Thyroid gland (tissue), 4 donors: ENCODE results near the gene C5orf24. TPM values are rescaled to one million over a fixed set of nuclear protein-coding genes. Genes with fewer than 3 reads are reported as not detected.

ENCODE experiments used
- DNase-seq, 2 donors: peaks; one replicate each; pipeline ENCODE4 v3.0.0-alpha.2; 2019
- H3K27ac ChIP-seq, 3 donors: fragments of 200-600 bp; sonication (generic); 1 replicate in 2 of 3; 2 replicates in 1 of 3; pipeline ENCODE4 v1.5.1; 2016 to 2019; ENCODE audit warnings: mild to moderate bottlenecking in 1 of 3, moderate library complexity in 1 of 3
- H3K27me3 ChIP-seq: fragments of 200-600 bp; sonication (generic); one replicate; pipeline ENCODE4 v1.5.1; 2019
- H3K36me3 ChIP-seq, 2 donors: fragments of 200-600 bp; sonication (generic); one replicate each; pipeline ENCODE4 v1.5.1; 2016 to 2019
- H3K4me1 ChIP-seq, 2 donors: fragments of 200-600 bp; sonication (generic); one replicate each; pipeline ENCODE4 v1.5.1; 2017 to 2019
- H3K4me3 ChIP-seq, 3 donors: fragments of 200-600 bp; sonication (generic); replicated peaks in 1 of 3; 1 replicate in 2 of 3; 2 replicates in 1 of 3; pipeline ENCODE4 v1.5.1; 2016; ENCODE audit warnings: mild to moderate bottlenecking in 1 of 3
- H3K9me3 ChIP-seq: fragments of 200-600 bp; sonication (generic); one replicate; pipeline ENCODE4 v1.5.1; 2017
- CTCF ChIP-seq, 6 experiments: fragments of 200-600 bp in 3 of 6; fragments of 450-650 bp in 3 of 6; sonication (generic) in 3 of 6; IDR thresholded peaks; one replicate each; pipeline ENCODE4 v1.5.1; 2016 to 2019; ENCODE audit warnings: antibody characterized with exemption in 6 of 6, mild to moderate bottlenecking in 2 of 6, inconsistent platforms in 1 of 6, moderate library complexity in 1 of 6
- POLR2A ChIP-seq, 2 donors: fragments of 450-650 bp; IDR thresholded peaks; one replicate each; pipeline ENCODE4 v1.6.1; 2017; ENCODE audit warnings: antibody characterized with exemption in 2 of 2, mild to moderate bottlenecking in 2 of 2, moderate library complexity in 1 of 2
- WGBS, 2 donors: methylation state at CpG; one replicate each; pipeline ENCODE4 v1.1.5; 2017; 5-methylcytosine and 5-hydroxymethylcytosine counted together
- intact Hi-C: fragments of 100-400 bp; cut with DNase I; formaldehyde crosslinking; loops from one replicate; pipeline ENCODE4 v1.15.1; 2023
- total RNA-seq, 4 donors: library from RNA; depleted of rRNA; stranded (reverse); fragments of >200 nt; gene quantifications; one replicate each; pipeline ENCODE4 v1.2.3, GENCODE V29; 2016

Gene C5orf24
- total RNA-seq, 4 donors from 2014 or later, result 52.5 to 66.6 (median 61.0) TPM

DNA sequence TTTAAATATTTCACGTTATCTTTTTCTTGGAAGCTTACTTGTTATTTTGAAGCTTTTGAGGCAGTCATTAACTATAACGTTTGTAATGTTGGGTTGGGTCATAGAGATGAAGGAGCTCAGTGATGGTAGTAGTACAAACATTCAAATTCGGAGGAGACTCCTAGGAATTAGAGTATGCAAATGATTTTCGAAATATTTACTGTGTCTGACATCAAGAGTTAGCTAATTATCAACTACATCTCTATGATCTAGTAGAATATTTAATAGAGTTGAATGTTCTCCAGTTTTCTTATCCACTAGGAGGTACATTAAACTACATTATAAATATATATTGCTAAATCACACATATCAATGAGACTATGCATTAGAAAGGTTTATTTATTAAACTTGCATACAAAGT is 28.8 kb upstream of the C5orf24 start:
- WGBS, 2 donors, result 89 to 92% methylated on average over 4 of the region's 4 CpGs
- Histone ChIP-seq H3K27ac (no peak overlapping the region), H3K4me3 (no peak overlapping the region), H3K27me3 (no peaks in the 10 kb centered on the region), H3K4me1 (no peaks in the 10 kb centered on the region), H3K36me3 (peaks cover 41 to 49% of the 10 kb centered on the region in 2 donors), H3K9me3 (no peaks in the 10 kb centered on the region)
- intact Hi-C loops, result no loop called here
- no peak for DNase-seq
- TF ChIP-seq CTCF (IDR thresholded peaks at IDR 0.05) (no peak), POLR2A (IDR thresholded peaks at IDR 0.05) (no peak)

DNA sequence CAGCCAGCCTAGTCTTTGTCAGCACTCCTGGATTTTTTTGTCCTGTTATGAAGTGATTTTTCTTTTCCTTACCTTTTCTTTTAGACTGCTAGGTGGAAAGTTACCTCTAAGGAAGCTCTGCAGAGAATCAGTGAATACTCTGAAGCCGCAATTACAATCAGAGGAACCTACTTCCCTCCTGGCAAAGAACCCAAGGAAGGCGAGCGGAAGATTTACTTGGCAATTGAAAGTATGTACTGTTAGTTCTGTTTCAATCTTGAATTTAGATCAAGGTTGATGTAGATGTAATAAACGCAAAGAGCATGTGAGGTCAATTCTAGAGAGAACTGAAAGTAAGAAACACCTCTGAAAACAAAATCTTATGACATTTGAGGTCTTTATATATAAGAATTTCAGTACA is 27.0 kb upstream of the C5orf24 start:
- intact Hi-C loops, result no loop called here
- no peak overlapping the region for H3K4me3 ChIP-seq
- H3K27ac ChIP-seq, result no peak overlapping the region
- H3K36me3 ChIP-seq, result peaks cover 39 to 41% of the 10 kb centered on the region in 2 donors
- 95 to 98% methylated on average over 4 of the region's 4 CpGs for WGBS, 2 donors
- TF ChIP-seq CTCF (IDR thresholded peaks at IDR 0.05) (no peak), POLR2A (IDR thresholded peaks at IDR 0.05) (no peak)
- no peak for DNase-seq
- no peaks in the 10 kb centered on the region for H3K9me3 ChIP-seq
- H3K27me3 ChIP-seq, result no peaks in the 10 kb centered on the region
- H3K4me1 ChIP-seq, result no peaks in the 10 kb centered on the region

GRCh38 chr5:134819407-134819963 is 26.3 kb upstream of the C5orf24 start:
- Histone ChIP-seq H3K4me3 (no peak overlapping the region), H3K27ac (no peak overlapping the region), H3K36me3 (peaks cover 34 to 42% of the 10 kb centered on the region in 2 donors), H3K9me3 (no peaks in the 10 kb centered on the region), H3K4me1 (no peaks in the 10 kb centered on the region), H3K27me3 (no peaks in the 10 kb centered on the region)
- WGBS, 2 donors, result 94 to 97% methylated on average over 4 of the region's 4 CpGs
- DNase-seq, result no peak
- intact Hi-C loops, result no loop called here
- no peak for TF ChIP-seq CTCF (IDR thresholded peaks at IDR 0.05)
- TF ChIP-seq POLR2A (IDR thresholded peaks at IDR 0.05), result no peak

GRCh38 chr5:134821841-134822240 is 23.9 kb upstream of the C5orf24 start:
- TF ChIP-seq CTCF (IDR thresholded peaks at IDR 0.05) (no peak), POLR2A (IDR thresholded peaks at IDR 0.05) (no peak)
- no peaks in the 10 kb centered on the region for H3K9me3 ChIP-seq
- no peaks in the 10 kb centered on the region for H3K4me1 ChIP-seq
- no peak overlapping the region for H3K4me3 ChIP-seq
- no peak overlapping the region for H3K27ac ChIP-seq
- intact Hi-C loops, result no loop called here
- 91% methylated on average over 7 of the region's 7 CpGs for WGBS, 2 donors
- DNase-seq, result no peak
- peaks cover 24 to 40% of the 10 kb centered on the region in 2 donors for H3K36me3 ChIP-seq
- no peaks in the 10 kb centered on the region for H3K27me3 ChIP-seq

DNA sequence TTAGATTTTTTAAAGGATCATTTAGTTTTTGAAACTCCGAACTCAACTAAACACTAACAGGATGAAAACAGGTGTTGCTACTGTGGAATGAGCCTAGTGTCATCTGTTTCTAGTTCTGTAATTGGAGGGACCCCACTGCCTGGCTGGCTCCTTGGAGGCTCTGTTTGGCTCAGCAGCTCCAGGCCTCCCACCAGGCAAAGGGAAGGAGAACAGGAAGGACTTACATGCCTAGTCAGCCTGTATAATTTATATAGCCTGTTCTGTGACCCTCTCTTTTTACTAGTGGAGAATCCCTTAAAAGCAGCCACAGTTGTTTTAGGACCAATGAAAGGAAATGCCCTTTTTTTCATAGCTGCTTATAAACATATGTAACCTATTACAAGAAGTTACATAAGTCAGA is 21.1 kb upstream of the C5orf24 start:
- Histone ChIP-seq H3K36me3 (peaks cover 8 to 30% of the 10 kb centered on the region in 2 donors), H3K27me3 (no peaks in the 10 kb centered on the region), H3K27ac (no peak overlapping the region), H3K4me1 (no peaks in the 10 kb centered on the region), H3K9me3 (no peaks in the 10 kb centered on the region), H3K4me3 (no peak overlapping the region)
- DNase-seq, result no peak
- intact Hi-C loops, result no loop called here
- TF ChIP-seq POLR2A (IDR thresholded peaks at IDR 0.05) (no peak), CTCF (IDR thresholded peaks at IDR 0.05) (no peak)
- 93 to 97% methylated on average over 1 of the region's 1 CpG for WGBS, 2 donors
